HG03196 (cell line): ENCODE measurements around the gene SIL1.
"Not testable (repeated sequence)": the region's sequence is repeated elsewhere in the genome, so short reads cannot be mapped to it uniquely, and the experiment has no call there.

Source experiments
- ATAC-seq: cut with Tn5 transposase; IDR thresholded peaks from one replicate; pipeline ENCODE4 v1.9.1; 2021; ENCODE audit not compliant: unreplicated experiment

Gene SIL1

GRCh38 chr5:138927544-138927943 is 270.6 kb downstream of the SIL1 start:
- ATAC-seq, result no peak

DNA sequence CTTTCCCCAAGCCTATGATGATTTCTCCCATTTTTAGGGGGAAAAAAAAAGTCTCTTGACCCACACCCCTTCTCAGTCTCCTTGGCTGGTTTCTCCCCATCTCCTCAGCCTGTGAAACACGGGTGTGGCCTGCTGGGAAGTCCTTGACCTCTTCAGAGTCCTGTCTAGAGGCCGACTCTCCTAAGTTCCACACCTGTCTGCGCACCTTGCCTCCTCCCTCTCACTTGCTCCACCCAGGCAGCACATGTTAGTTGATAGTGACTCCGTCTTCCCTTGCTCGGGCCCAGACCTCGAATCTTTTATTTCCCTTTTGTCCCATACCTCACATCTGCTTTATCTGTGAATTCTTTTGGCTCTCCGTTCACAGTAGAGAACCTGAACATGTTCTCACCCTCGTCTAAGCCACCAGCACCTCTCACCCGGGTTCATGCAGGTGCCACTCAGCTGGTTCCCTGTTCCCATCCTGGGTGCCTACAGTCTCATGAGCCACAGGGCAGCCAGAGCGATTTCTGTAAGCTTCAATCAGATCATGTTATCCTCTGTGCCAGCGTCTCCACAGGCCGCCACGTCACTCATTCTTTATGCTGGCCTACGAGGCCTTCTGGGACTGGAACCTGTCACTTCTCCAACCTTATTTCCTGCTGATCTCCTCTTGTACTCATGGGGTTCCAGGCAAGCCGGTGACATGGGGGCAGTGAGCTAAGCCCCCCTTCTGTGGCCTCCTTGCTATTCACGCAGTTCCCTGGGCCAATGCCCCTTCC is 271.3 kb downstream of the SIL1 start:
- ATAC-seq, result no peak

DNA sequence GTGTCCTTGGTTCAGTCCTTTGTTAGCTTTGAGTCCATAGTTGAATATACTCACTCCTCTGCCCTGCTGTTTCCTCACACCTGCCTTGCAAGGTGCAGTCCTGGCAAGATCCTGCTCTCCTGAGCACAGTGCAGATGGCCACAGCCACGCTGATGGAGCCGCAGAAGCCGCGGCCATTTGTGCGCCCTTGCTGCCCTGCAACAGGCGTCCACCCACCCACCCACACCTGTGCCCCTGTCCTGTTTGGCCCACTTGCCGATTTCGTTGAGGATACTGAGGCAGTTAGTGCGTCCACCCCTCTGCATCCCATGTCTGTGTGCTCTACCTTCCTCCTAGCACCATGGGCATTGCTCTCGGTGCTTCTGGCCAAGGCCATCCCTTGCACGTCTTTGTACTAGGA is 271.9 kb downstream of the SIL1 start:
- ATAC-seq, result no peak

- no peak for ATAC-seq
Measured at GRCh38 chr5:138925090-138925635, 273.0 kb downstream of the SIL1 start.

- no peak for ATAC-seq
Measured at GRCh38 chr5:138922494-138922893, 275.7 kb downstream of the SIL1 start.

DNA sequence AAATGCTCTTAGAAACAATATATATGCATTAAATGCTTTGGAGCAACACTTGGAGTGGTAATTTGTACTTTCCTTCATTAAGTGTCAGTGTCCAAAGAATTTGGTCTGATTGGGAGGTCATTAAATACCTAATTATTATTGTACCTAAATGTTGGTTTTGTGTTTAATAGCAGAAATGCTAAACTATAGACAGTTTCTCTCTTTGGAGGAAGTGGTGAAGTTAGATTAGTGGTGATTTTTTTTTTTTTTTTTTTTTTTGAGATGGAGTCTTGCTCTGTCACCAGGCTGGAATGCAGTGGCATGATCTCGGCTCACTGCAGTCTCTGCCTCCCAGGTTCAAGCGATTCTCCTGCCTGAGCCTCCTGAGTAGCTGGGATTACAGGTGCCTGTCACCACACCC is 276.8 kb downstream of the SIL1 start:
- not testable (repeated sequence) for ATAC-seq

DNA sequence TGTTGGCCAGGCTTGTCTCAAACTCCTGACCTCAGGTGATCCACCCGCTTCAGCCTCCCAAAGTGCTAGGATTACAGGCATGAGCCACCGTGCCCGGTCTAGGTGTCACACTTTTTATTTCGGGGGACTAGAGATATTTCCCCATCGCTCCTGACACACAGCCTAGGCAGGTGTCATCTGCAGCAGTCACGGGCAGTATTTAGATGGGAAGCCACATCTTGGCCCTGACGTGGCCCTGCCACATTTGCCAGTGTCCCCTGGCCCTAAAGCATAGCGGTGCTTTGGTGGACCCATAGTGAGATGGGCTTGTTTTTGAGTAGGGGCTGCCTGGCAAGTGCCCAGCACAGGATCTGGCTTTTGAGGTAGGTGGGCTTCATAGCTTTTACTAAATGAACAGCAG is 278.0 kb downstream of the SIL1 start:
- no peak for ATAC-seq

DNA sequence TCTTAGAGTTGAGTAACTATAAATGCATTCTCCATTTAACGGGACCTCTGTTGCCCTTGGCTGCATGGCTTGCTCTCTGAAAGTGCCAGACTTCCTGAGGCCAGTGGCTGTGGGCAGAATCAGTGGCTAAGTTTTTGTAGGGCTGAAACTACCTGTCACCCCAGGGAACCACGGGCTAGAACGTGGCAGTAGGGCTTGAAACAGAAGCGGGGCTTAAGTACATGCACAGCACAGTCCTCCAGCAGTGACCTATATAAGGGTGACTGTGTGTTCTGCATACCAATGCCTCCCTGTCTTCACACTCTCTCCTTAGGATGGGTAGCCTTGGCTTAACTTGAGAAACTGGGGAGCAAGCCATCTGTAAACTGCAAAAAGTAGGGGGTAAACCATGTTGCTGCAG is 279.5 kb downstream of the SIL1 start:
- ATAC-seq, result no peak

DNA sequence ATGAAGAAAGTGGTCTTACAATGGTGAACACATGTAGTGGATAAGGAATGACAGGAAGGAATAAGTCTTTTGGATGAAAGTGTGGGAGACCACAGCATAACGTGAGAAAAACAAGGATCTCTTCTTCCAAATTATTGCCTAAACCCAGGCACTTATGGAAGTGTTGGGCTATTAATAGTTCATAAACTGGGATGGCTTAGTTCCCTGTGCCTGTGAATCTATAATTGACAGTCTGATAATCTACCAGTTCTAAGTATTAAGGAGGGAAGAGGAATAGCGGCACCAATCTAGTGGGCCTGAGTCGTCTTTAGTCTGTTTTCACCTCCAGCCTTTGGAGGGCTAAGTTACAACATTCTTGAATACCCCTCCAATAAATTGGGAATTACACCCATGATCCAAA is 283.8 kb downstream of the SIL1 start:
- ATAC-seq, result no peak

DNA sequence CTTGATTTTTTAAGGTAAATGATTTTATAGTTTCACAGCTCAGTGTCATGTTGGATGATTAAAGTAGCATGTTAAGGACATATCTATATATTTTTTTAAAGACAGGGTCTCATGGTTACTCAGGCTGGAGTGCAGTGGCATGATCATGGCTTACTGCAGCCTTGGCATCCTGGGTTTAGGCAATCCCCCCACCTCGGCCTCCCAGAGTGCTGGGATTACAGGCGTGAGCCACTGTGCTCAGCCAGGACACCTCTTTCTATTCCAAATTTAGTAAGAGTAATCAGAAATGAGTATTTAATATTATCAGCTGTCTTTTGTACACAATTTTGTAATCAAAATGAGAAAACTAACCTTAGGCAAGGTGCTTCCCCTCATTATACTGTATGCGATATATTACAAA is 284.4 kb downstream of the SIL1 start:
- ATAC-seq, result no peak

GRCh38 chr5:138912093-138912492 is 286.1 kb downstream of the SIL1 start:
- ATAC-seq, result no peak

DNA sequence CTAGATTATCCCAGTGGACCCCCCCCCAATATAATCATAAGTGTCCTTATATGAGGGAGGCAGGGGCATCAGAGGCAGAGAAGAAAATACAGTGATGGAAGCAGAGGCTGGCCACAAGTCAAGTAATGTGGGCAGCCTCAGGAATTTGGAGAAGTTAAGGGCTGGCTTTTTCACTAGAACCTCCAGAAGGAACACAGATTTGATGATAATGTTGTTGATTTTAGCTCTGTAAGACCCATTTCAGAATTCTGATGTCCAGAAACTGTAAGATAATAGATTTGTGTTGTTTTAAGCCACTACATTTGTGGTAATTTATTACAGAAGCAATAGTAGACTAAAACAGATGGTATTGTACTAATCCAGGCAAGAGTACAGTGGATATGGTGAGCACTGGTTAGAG is 286.7 kb downstream of the SIL1 start:
- ATAC-seq, result no peak

DNA sequence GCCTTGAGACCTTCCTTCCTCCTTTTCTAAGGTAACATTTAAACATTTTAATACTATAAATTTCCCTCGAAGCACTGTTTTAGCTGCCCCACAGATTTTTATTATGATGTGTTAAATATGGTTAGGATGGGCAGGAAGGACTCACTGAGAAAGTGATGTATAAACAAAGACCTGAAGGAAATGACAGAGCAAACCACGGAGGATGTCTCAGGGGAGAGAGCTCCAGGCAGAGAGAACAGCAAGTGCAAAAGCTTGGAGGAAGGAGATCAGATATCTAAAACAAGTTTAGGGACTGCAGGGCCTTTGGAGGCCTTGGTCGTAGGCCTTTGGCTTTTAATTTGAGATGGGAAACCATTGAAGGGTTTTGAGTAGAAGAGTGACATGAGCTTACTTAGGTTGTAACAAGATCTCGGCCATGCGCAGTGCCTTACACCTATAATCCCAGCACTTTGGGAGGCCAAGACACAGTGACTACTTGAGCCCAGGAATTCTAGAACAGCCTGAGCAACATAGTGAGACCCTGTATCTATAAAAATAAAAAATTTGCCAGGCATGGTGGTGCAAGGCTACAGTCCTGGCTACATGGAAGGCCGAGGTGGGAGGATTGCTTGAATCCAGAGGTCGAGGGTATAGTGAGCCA is 287.5 kb downstream of the SIL1 start:
- ATAC-seq, result no peak

DNA sequence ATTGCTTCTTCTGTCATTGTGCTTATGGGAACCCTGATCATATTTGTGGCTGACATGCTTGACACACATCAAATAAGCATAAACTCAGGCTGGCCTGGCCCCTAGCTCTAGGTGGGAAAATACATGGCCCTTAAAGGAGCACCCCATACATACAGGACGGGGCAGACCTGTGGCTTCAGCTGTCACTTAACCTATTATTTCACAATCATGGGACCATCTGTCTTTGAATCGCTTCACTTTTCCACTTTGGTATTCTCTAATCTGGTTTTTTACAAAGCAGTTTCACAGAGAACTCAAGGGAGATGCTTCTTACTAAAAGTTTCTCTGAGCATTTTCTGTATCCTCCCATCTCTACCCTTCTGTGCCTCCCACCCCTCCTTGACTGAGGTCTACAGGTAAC is 288.4 kb downstream of the SIL1 start:
- no peak for ATAC-seq

DNA sequence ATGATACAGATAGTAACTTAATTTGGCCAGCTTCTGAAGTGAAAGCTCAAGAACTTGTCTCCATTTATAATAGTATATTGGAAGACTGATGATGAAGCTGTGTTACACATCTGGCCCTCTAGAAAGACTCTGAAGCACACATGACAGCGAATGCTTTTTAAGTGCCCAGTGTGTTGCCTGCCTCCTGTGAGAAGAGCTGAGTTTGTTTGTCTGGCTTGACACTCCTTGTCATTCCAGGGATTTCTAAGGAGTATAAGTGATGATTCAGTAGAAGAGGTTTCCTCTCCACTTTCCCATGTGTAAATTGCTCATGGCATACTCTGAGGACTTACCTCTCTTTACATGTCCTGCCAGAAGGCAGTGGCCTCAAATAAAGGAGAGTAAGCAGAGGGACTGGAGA is 292.6 kb downstream of the SIL1 start:
- no peak for ATAC-seq

DNA sequence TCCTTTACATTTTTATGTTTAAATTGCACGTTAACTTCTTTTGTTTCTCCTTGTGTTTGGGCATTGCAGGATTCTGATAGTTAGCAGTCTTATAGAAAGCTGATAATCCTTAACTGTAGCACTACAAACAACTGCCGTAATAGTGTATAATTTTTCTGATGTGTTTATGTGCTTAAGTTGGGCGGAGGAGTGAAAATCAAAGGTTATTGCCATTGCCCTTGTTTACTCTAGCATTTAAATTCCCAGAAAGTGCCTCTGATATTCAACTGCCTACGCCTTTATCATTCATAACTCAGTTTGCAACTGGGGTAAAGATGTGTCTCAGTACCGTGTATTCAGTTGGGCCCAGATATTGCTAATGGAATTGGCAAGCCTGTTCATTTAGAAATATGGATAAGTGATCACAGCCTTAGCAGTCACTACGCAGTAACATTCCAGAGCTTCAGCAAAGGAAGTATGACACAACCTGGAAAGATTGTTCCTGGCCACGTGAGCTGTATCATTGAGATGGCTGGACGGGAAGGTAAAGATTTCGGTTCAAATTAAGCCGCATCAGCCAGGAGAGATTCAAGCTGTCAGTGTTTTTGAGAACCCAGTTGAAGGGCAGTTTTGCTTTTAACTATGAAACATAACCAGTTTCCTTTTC is 294.9 kb downstream of the SIL1 start:
- ATAC-seq, result no peak

DNA sequence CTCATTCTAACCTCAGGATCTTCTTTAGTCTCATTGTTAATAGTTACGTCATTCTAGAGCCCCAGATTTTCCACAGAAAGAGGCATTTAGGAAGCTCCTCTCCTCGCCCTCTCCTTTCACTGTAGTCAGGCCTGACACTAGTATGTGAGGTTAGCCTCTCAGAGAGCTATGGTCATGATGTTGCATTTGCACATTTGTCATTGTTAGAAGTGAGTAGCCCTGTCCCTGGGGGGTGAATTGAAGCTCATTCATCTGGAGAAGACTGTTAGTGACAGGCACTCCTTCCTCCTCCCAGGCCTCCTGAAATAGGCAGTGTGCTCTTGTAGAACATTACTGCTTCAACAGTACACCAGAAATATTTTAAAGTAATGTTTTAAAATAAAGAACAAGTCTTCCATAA is 296.5 kb downstream of the SIL1 start:
- no peak for ATAC-seq

GRCh38 chr5:138900281-138900965 is 297.7 kb downstream of the SIL1 start:
- no peak for ATAC-seq

DNA sequence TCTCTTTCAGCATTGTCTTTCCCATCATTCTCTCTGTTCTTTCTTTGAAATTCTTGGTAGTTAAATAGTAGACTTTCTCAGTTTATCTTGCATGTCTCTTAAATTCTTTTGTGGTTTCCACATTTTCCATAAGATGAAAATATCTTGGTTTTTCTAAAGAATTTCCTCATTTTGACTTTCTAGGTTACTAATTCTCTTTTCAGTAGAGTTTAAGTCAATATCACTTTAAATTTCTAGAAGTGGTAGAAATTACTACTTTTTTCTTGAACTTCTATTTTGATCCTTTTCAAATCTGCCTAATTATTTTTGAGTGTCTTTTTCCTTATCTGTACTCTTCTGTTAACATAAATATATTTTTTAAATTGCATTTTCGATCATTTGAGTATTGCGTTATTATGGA is 299.4 kb downstream of the SIL1 start:
- no peak for ATAC-seq

DNA sequence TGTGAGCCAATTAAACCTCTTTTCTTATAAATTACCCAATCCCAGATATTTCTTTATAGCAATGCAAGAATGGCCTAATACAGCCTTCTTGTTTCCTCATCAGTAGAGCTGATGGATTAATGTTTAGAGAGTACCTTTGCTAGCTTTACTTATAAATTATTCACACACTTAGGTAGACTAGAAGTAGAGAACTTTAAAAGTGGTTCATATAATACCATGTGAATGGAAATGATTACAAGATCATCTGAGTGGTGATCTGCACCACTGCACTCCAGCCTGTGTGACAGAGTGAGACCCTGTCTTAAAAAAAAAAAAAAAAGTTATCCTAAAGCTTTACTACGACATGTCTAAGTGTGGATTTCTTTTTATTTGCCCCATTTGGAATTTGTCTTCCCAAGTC is 299.9 kb downstream of the SIL1 start:
- no peak for ATAC-seq
